WI38 (cell line): ENCODE results near the gene PACRG.

Experiments
- H3K4me3 ChIP-seq: 2 replicates; pipeline ENCODE4 v1.5.1; 2011; ENCODE audit warnings: low read depth, mild to moderate bottlenecking, control low read depth, low read length
- CTCF ChIP-seq: IDR thresholded peaks from 2 replicates; pipeline ENCODE4 v1.5.1; 2012; ENCODE audit warnings: low read depth, mild to moderate bottlenecking, control low read depth, low read length

PACRG gene

GRCh38 chr6:162715601-162716000, 12.2 kb upstream of the PACRG start:
- H3K4me3 ChIP-seq, result no peak overlapping the region

DNA sequence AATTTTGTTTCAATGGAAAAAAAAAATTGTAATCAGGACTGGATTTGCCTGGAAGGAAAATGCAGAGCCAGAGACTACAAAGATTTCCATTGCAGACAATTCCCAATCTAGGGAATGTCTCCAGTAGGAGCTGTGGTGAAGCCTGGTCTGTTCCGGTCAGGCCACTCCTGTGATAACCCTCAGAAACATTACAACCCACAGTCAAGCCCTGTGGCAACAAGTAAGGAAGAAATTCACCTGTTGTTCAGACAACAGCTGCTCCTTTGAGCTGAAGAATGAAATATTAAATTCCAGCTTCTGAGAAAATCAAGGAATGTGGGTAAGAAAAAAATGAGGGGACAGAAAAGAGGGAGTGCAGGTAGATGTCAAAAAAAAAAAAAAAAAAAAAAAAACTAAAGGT, 8.2 kb upstream of the PACRG start:
- TF ChIP-seq CTCF, result no peak
- no peak overlapping the region for H3K4me3 ChIP-seq

More at GRCh38 chr6:162715601-162716000, 12.2 kb upstream of the PACRG start:
- no peak for TF ChIP-seq CTCF

- TF ChIP-seq CTCF, result no peak
These were observed 6.4 kb upstream of the PACRG start for GRCh38 chr6:162721404-162721687.

GRCh38 chr6:162722226-162722625, 5.5 kb upstream of the PACRG start:
- no peak for TF ChIP-seq CTCF
- no peak overlapping the region for H3K4me3 ChIP-seq

More at GRCh38 chr6:162721404-162721687, 6.4 kb upstream of the PACRG start:
- H3K4me3 ChIP-seq, result no peak overlapping the region

DNA sequence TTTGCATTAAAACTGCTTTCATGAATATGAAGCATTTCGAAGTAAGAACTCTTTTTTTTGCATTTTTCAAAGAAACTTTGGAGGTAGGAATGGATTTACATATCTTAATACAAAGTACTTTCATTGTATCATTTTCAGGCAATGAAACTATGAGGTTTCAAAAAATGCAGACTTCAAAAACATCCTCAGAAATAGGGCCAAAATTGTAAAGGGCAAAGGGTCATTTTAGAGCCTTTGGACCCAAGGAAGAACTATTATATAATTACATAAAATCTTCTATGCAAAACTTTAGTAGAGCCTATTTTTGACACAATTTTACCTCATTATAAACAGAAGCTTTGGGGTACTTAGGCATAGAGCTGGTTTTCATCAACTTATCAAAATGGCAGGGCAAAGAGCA, 5.1 kb upstream of the PACRG start:
- no peak overlapping the region for H3K4me3 ChIP-seq
- TF ChIP-seq CTCF, result no peak

GRCh38 chr6:162726947-162727321, 840 bp upstream of the PACRG start:
- H3K4me3 ChIP-seq, result peak overlapping the region; percentile 70
- no peak for TF ChIP-seq CTCF

GRCh38 chr6:162728197-162728596, 423 bp downstream of the PACRG start:
- H3K4me3 ChIP-seq, result peak overlapping the region; percentile 70
- TF ChIP-seq CTCF, result no peak
